Activated naive CD8-positive, alpha-beta T cell treated with anti-CD3 and anti-CD28 coated beads for 36 hours (primary cell): Measurements from ENCODE around the gene ABTB2. TPM values are rescaled to one million over a fixed set of nuclear protein-coding genes. Genes with fewer than 3 reads are reported as not detected.

Source experiments
- total RNA-seq, 2 experiments: library from RNA; stranded (reverse); gene quantifications; one replicate each; pipeline ENCODE4 v1.2.3, GENCODE V29; 2021

ABTB2 gene
- total RNA-seq, 2 experiments from 2014 or later = 1.4 to 1.5 TPM

Other genes with a start within 250 kb of the ABTB2 start
- 10 to 100 TPM; 21.0 to 22.8 TPM for gene CAT, start 80.9 kb upstream of the ABTB2 start, total RNA-seq
- gene ELF5, start 155.8 kb upstream of the ABTB2 start, total RNA-seq = not detected